ENCODE measurements around the gene TMEM236.

- TF ChIP-seq, protein P1, sequence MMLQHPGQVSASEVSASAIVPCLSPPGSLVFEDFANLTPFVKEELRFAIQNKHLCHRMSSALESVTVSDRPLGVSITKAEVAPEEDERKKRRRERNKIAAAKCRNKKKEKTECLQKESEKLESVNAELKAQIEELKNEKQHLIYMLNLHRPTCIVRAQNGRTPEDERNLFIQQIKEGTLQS (IDR thresholded peaks at IDR 0.05): no peak
- TF ChIP-seq CTCF (IDR thresholded peaks at IDR 0.05 in 2 of 3, conservative IDR thresholded peaks at IDR 0.05 in 1 of 3; ENCODE audit: borderline replicate concordance in 1 of 3, insufficient read depth in 1 of 3, low read depth in 2 of 3, low read length in 2 of 3) (no peak), POLR2A (IDR thresholded peaks at IDR 0.05; ENCODE audit: borderline replicate concordance, extremely low read depth, insufficient read depth, insufficient read length) (no peak), TCF7L2 (IDR thresholded peaks at IDR 0.05; ENCODE audit: borderline replicate concordance, extremely low read depth, insufficient read depth, insufficient read length) (no peak), YY1 (IDR thresholded peaks at IDR 0.05; ENCODE audit: extremely low read depth, insufficient replicate concordance, low read depth, low read length) (no peak), CEBPB (IDR thresholded peaks at IDR 0.05; ENCODE audit: low read depth) (no peak), SP1 (IDR thresholded peaks at IDR 0.05; ENCODE audit: low read depth) (no peak), POLR2AphosphoS5 (IDR thresholded peaks at IDR 0.05; ENCODE audit: low read depth, low read length) (no peak), ZNF274 (IDR thresholded peaks at IDR 0.05; ENCODE audit: low read depth, low read length) (no peak)
- TF ChIP-seq, protein P2, sequence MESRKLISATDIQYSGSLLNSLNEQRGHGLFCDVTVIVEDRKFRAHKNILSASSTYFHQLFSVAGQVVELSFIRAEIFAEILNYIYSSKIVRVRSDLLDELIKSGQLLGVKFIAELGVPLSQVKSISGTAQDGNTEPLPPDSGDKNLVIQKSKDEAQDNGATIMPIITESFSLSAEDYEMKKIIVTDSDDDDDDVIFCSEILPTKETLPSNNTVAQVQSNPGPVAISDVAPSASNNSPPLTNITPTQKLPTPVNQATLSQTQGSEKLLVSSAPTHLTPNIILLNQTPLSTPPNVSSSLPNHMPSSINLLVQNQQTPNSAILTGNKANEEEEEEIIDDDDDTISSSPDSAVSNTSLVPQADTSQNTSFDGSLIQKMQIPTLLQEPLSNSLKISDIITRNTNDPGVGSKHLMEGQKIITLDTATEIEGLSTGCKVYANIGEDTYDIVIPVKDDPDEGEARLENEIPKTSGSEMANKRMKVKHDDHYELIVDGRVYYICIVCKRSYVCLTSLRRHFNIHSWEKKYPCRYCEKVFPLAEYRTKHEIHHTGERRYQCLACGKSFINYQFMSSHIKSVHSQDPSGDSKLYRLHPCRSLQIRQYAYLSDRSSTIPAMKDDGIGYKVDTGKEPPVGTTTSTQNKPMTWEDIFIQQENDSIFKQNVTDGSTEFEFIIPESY (IDR thresholded peaks at IDR 0.05; ENCODE audit: extremely low read depth, insufficient replicate concordance, low read length): no peak
- TF ChIP-seq, protein P3, sequence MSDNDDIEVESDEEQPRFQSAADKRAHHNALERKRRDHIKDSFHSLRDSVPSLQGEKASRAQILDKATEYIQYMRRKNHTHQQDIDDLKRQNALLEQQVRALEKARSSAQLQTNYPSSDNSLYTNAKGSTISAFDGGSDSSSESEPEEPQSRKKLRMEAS (IDR thresholded peaks at IDR 0.05): no peak
These were observed 41.8 kb upstream of the TMEM236 start for GRCh38 chr10:17710181-17710580.

Measured in HCT116 (cell line).